HepG2 (cell line): ENCODE measurements around the gene AZU1. TPM values are rescaled to one million over a fixed set of nuclear protein-coding genes. Genes with fewer than 3 reads are reported as not detected.

Experiments used
- CEBPB ChIP-seq: IDR thresholded peaks from 2 replicates; pipeline ENCODE4 v1.6.1; 2011; ENCODE audit warnings: low read depth, low read length, improper control_type of control experiment, borderline replicate concordance
- PPARG ChIP-seq: conservative IDR thresholded peaks from 2 replicates; pipeline ENCODE4 v1.6.1; 2016; ENCODE audit warnings: missing biosample characterization, missing genetic modification reagents
- ZKSCAN8 ChIP-seq: IDR thresholded peaks from 2 replicates; pipeline ENCODE4 v1.6.1; 2016; ENCODE audit warnings: borderline replicate concordance, missing genetic modification reagents, missing compliant biosample characterization
- ZMYM3 ChIP-seq: sonication (generic); formaldehyde crosslinking; IDR thresholded peaks from 2 replicates; pipeline ENCODE4 v1.5.1; 2020; ENCODE audit warnings: mild to moderate bottlenecking, missing genetic modification reagents
- ZNF10 ChIP-seq: sonication (generic); formaldehyde crosslinking; IDR thresholded peaks from 2 replicates; pipeline ENCODE4 v1.4.0; 2020; ENCODE audit warnings: mild to moderate bottlenecking, low read depth, missing genetic modification reagents, borderline replicate concordance
- polyA plus RNA-seq, 8 experiments: library from polyadenylated mRNA; depleted of rRNA in 3 of 8; stranded (reverse) in 7 of 8; unstranded in 1 of 8; fragments of >200 nt; fragmentation: Illumina TruSeq in 4 of 8; extraction: Trizol in 4 of 8; gene quantifications; 2 replicates each; pipeline versions ENCODE4 v1.2.1 to v1.2.3, GENCODE V29; 2011 to 2016; ENCODE audit warnings: low read depth in 4 of 8, missing spikeins in 1 of 8, mixed read lengths in 1 of 8; ENCODE audit not compliant: insufficient read depth in 1 of 8
- total RNA-seq, 5 experiments: library from RNA; depleted of rRNA; stranded (reverse); fragments of >200 nt; fragmentation: Illumina TruSeq; extraction: Trizol; gene quantifications; 2 replicates each; pipeline ENCODE4 v1.2.3, GENCODE V29; 2016; ENCODE audit warnings: low read depth in 1 of 5
- TF ChIP-seq, protein P1 (sequence below): sonication (generic); formaldehyde crosslinking; IDR thresholded peaks from 2 replicates; pipeline ENCODE4 v1.5.1; 2020; ENCODE audit warnings: mild to moderate bottlenecking, missing genetic modification reagents, borderline replicate concordance
- TF ChIP-seq, protein P2 (sequence below): sonication (generic); formaldehyde crosslinking; IDR thresholded peaks from 2 replicates; pipeline ENCODE4 v1.5.1; 2020; ENCODE audit warnings: mild to moderate bottlenecking, missing genetic modification reagents, moderate library complexity
- TF ChIP-seq, protein P3 (sequence below): sonication (generic); formaldehyde crosslinking; IDR thresholded peaks from 2 replicates; pipeline ENCODE4 v1.4.0; 2020; ENCODE audit warnings: missing genetic modification reagents

Gene AZU1
- total and polyA plus RNA-seq, 2 of the 13 experiments (the other 11 are each of a cell fraction or from before 2014, with no cell fraction given) = not detected

DNA sequence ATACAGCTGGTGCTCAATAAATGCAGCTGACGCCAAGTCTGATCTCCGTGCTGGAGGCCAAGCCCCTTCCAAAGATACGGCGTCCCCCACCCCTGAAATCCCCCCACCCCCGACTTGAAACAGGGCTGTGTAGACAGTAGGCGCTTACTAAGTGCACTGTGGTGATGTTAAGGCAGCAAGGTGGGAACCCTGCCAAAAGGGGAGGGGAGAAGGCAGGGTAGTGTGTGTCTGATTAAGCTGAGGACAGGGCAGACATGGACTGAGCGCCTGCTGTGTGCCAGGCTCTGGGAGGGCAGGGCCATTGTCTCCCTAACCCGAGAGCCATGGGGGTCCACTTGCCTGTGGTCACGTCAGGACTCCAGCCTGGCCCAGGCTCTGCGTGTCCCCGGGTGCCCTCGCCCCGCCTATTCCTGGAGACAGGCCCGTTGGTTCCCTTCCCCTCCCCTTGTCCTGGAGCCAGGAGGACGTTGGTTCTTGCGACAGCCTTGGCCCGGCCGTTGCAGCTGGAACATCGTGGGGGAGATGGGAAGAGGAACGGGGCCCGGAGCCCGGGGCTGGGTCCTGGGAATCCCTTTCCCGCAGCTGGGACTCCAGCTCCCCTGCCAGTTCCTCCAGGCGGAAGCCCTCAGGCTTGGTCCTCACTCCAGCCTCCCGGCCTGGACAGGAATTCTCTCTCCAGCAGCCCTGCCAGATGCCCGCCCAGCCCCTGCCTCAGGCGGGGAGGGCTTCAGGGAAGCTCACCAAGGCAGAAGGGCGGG lies 22.8 kb downstream of the AZU1 start (continued):
- TF ChIP-seq, protein P1, sequence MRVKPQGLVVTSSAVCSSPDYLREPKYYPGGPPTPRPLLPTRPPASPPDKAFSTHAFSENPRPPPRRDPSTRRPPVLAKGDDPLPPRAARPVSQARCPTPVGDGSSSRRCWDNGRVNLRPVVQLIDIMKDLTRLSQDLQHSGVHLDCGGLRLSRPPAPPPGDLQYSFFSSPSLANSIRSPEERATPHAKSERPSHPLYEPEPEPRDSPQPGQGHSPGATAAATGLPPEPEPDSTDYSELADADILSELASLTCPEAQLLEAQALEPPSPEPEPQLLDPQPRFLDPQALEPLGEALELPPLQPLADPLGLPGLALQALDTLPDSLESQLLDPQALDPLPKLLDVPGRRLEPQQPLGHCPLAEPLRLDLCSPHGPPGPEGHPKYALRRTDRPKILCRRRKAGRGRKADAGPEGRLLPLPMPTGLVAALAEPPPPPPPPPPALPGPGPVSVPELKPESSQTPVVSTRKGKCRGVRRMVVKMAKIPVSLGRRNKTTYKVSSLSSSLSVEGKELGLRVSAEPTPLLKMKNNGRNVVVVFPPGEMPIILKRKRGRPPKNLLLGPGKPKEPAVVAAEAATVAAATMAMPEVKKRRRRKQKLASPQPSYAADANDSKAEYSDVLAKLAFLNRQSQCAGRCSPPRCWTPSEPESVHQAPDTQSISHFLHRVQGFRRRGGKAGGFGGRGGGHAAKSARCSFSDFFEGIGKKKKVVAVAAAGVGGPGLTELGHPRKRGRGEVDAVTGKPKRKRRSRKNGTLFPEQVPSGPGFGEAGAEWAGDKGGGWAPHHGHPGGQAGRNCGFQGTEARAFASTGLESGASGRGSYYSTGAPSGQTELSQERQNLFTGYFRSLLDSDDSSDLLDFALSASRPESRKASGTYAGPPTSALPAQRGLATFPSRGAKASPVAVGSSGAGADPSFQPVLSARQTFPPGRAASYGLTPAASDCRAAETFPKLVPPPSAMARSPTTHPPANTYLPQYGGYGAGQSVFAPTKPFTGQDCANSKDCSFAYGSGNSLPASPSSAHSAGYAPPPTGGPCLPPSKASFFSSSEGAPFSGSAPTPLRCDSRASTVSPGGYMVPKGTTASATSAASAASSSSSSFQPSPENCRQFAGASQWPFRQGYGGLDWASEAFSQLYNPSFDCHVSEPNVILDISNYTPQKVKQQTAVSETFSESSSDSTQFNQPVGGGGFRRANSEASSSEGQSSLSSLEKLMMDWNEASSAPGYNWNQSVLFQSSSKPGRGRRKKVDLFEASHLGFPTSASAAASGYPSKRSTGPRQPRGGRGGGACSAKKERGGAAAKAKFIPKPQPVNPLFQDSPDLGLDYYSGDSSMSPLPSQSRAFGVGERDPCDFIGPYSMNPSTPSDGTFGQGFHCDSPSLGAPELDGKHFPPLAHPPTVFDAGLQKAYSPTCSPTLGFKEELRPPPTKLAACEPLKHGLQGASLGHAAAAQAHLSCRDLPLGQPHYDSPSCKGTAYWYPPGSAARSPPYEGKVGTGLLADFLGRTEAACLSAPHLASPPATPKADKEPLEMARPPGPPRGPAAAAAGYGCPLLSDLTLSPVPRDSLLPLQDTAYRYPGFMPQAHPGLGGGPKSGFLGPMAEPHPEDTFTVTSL (CRISPR knock-in tag) = no peak
- TF ChIP-seq PPARG (CRISPR knock-in tag) (no peak), ZNF10 (CRISPR knock-in tag) (no peak), ZKSCAN8 (CRISPR knock-in tag) (peak; percentile 99), CEBPB (peak; percentile 39; the same call in 1 of the 2 replicates), ZMYM3 (0 out of 2 replicates have a peak, but pooled peaks have one; percentile 34)
- TF ChIP-seq, protein P2, sequence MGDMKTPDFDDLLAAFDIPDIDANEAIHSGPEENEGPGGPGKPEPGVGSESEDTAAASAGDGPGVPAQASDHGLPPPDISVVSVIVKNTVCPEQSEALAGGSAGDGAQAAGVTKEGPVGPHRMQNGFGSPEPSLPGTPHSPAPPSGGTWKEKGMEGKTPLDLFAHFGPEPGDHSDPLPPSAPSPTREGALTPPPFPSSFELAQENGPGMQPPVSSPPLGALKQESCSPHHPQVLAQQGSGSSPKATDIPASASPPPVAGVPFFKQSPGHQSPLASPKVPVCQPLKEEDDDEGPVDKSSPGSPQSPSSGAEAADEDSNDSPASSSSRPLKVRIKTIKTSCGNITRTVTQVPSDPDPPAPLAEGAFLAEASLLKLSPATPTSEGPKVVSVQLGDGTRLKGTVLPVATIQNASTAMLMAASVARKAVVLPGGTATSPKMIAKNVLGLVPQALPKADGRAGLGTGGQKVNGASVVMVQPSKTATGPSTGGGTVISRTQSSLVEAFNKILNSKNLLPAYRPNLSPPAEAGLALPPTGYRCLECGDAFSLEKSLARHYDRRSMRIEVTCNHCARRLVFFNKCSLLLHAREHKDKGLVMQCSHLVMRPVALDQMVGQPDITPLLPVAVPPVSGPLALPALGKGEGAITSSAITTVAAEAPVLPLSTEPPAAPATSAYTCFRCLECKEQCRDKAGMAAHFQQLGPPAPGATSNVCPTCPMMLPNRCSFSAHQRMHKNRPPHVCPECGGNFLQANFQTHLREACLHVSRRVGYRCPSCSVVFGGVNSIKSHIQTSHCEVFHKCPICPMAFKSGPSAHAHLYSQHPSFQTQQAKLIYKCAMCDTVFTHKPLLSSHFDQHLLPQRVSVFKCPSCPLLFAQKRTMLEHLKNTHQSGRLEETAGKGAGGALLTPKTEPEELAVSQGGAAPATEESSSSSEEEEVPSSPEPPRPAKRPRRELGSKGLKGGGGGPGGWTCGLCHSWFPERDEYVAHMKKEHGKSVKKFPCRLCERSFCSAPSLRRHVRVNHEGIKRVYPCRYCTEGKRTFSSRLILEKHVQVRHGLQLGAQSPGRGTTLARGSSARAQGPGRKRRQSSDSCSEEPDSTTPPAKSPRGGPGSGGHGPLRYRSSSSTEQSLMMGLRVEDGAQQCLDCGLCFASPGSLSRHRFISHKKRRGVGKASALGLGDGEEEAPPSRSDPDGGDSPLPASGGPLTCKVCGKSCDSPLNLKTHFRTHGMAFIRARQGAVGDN (CRISPR knock-in tag) = peak; percentile 30
- TF ChIP-seq, protein P3, sequence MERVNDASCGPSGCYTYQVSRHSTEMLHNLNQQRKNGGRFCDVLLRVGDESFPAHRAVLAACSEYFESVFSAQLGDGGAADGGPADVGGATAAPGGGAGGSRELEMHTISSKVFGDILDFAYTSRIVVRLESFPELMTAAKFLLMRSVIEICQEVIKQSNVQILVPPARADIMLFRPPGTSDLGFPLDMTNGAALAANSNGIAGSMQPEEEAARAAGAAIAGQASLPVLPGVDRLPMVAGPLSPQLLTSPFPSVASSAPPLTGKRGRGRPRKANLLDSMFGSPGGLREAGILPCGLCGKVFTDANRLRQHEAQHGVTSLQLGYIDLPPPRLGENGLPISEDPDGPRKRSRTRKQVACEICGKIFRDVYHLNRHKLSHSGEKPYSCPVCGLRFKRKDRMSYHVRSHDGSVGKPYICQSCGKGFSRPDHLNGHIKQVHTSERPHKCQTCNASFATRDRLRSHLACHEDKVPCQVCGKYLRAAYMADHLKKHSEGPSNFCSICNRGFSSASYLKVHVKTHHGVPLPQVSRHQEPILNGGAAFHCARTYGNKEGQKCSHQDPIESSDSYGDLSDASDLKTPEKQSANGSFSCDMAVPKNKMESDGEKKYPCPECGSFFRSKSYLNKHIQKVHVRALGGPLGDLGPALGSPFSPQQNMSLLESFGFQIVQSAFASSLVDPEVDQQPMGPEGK (CRISPR knock-in tag) = 0 out of 2 replicates have a peak, but pooled peaks have one; percentile 18
